IPS-18a (cell line): Measurements from ENCODE around the gene TSPAN12.
A peak's percentile ranks its signal among the peaks of the same experiment; 100 is the strongest.

Experiments
- H3K27ac ChIP-seq: one replicate; pipeline ENCODE4 v1.5.1; 2013; ENCODE audit warnings: low read length
- H3K27me3 ChIP-seq: one replicate; pipeline ENCODE4 v1.6.1; 2013; ENCODE audit warnings: mild to moderate bottlenecking, low read length; ENCODE audit not compliant: control insufficient read depth, insufficient read depth
- H3K36me3 ChIP-seq: one replicate; pipeline ENCODE4 v1.6.1; 2013; ENCODE audit warnings: low read depth, low read length; ENCODE audit not compliant: control insufficient read depth
- H3K4me1 ChIP-seq: one replicate; pipeline ENCODE4 v1.6.1; 2013; ENCODE audit warnings: low read depth, low read length; ENCODE audit not compliant: control insufficient read depth
- H3K4me3 ChIP-seq: one replicate; pipeline ENCODE4 v1.5.1; 2013; ENCODE audit warnings: low read length
- H3K9ac ChIP-seq: one replicate; pipeline ENCODE4 v1.6.1; 2013; ENCODE audit warnings: mild to moderate bottlenecking, low read length, moderate library complexity
- H3K9me3 ChIP-seq: one replicate; pipeline ENCODE4 v1.6.1; 2013; ENCODE audit warnings: low read depth, low read length; ENCODE audit not compliant: control insufficient read depth

TSPAN12 gene

DNA sequence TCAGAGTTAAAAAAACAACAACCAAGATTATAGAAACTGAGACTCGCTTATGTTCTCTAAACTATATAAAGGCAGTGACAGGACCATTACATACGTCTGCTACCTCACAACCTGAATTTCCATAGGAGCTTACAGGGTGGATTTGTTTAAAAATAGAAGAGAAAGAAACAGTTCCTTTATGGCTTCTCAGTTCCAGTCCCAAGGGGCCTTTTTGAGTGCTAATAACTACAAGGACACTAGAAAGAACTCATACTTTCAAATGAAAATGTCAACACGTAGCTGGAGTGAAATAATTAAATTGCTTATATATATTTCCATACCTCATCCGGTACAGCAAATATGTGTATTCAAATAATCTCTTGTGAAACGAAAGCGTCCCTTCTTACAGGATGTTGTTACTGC lies 19.7 kb downstream of the TSPAN12 start:
- Histone ChIP-seq H3K4me3 (no peak overlapping the region), H3K4me1 (peaks cover 30% of the 10 kb centered on the region), H3K36me3 (no peaks in the 10 kb centered on the region), H3K9me3 (no peaks in the 10 kb centered on the region), H3K9ac (no peak overlapping the region), H3K27ac (no peak overlapping the region), H3K27me3 (no peaks in the 10 kb centered on the region)

GRCh38 chr7:120837599-120837998 lies 20.3 kb downstream of the TSPAN12 start:
- Histone ChIP-seq H3K9me3 (no peaks in the 10 kb centered on the region), H3K4me1 (peaks cover 37% of the 10 kb centered on the region), H3K27ac (no peak overlapping the region), H3K9ac (no peak overlapping the region), H3K4me3 (no peak overlapping the region), H3K36me3 (no peaks in the 10 kb centered on the region), H3K27me3 (no peaks in the 10 kb centered on the region)

GRCh38 chr7:120836556-120837115 lies 21.3 kb downstream of the TSPAN12 start:
- Histone ChIP-seq H3K9ac (no peak overlapping the region), H3K9me3 (no peaks in the 10 kb centered on the region), H3K36me3 (no peaks in the 10 kb centered on the region), H3K4me1 (peaks cover 44% of the 10 kb centered on the region), H3K4me3 (no peak overlapping the region), H3K27ac (no peak overlapping the region), H3K27me3 (no peaks in the 10 kb centered on the region)

- Histone ChIP-seq H3K27ac (no peak overlapping the region), H3K4me3 (no peak overlapping the region), H3K4me1 (peaks cover 44% of the 10 kb centered on the region), H3K27me3 (no peaks in the 10 kb centered on the region), H3K36me3 (no peaks in the 10 kb centered on the region), H3K9ac (no peak overlapping the region), H3K9me3 (no peaks in the 10 kb centered on the region)
Observed at GRCh38 chr7:120834726-120835125, 23.2 kb downstream of the TSPAN12 start.

GRCh38 chr7:120833546-120833945 lies 24.4 kb downstream of the TSPAN12 start:
- Histone ChIP-seq H3K9me3 (no peaks in the 10 kb centered on the region), H3K9ac (no peak overlapping the region), H3K4me1 (peaks cover 42% of the 10 kb centered on the region), H3K27ac (no peak overlapping the region), H3K27me3 (no peaks in the 10 kb centered on the region), H3K4me3 (peak overlapping the region; percentile 24), H3K36me3 (no peaks in the 10 kb centered on the region)

GRCh38 chr7:120832803-120833202 lies 25.1 kb downstream of the TSPAN12 start:
- H3K9ac ChIP-seq, result no peak overlapping the region
- no peaks in the 10 kb centered on the region for H3K27me3 ChIP-seq
- H3K36me3 ChIP-seq, result no peaks in the 10 kb centered on the region
- H3K27ac ChIP-seq, result no peak overlapping the region
- no peak overlapping the region for H3K4me3 ChIP-seq
- peaks cover 35% of the 10 kb centered on the region for H3K4me1 ChIP-seq
- H3K9me3 ChIP-seq, result no peaks in the 10 kb centered on the region

DNA sequence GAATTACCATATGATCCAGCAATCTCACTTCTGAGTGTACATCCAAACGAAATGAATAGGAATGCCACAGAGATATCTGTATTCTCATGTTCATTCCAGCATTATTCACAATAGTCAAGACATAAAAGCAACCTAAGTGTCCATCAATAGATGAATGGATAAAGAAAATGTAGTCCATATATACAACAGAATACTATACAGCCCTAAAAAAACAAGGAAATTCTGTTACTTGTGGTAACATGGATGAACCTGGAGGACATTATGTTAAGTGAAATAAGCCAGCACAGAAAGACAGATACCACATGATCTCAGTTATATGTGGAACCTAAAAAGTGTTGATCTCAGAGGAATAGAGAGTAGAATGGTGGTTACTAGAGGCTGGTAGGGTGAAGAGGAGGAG lies 26.7 kb downstream of the TSPAN12 start:
- Histone ChIP-seq H3K27ac (no peak overlapping the region), H3K4me1 (peaks cover 33% of the 10 kb centered on the region), H3K27me3 (no peaks in the 10 kb centered on the region), H3K9me3 (no peaks in the 10 kb centered on the region), H3K9ac (no peak overlapping the region), H3K4me3 (no peak overlapping the region), H3K36me3 (no peaks in the 10 kb centered on the region)

DNA sequence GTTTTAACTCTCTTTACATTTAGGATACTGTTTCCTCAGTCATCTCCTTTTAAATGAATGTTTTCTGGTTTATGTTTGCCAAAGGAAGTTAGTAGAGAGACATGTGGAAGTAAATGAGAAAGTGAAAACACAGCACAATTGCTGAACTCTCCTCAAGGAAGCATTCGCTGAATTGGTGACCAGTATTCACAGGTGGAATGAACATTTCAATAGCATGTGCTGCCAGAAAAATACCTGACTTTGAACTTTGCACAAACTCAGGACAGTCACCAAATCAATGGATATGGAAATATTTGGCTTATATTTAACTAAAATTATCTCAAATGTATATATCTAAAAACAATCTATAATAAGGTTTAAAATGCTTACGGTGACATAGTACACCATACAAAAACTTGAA lies 28.5 kb downstream of the TSPAN12 start:
- H3K9me3 ChIP-seq, result no peaks in the 10 kb centered on the region
- H3K4me3 ChIP-seq, result no peak overlapping the region
- H3K27me3 ChIP-seq, result no peaks in the 10 kb centered on the region
- no peak overlapping the region for H3K9ac ChIP-seq
- H3K36me3 ChIP-seq, result no peaks in the 10 kb centered on the region
- H3K27ac ChIP-seq, result no peak overlapping the region
- peaks cover 32% of the 10 kb centered on the region for H3K4me1 ChIP-seq

DNA sequence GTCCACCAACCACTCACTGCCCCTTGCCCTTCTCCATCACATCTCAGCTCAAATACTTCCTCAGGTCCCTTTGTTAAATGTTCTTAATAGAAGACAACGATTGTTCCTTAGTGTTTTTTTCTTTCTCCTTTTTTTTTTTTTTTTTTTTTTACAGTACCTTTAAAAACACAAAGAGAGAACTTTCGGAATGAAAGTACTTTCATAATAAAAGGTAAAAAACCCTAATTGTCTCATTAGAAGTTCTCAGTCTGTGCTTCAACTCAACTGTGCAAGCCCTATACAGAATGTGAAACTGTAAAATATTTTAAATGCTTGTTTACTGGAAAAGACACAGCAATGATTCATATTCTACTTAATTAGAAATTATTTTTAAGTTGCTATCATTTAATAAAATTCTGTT lies 29.4 kb downstream of the TSPAN12 start:
- Histone ChIP-seq H3K9me3 (no peaks in the 10 kb centered on the region), H3K27ac (no peak overlapping the region), H3K27me3 (no peaks in the 10 kb centered on the region), H3K4me3 (no peak overlapping the region), H3K9ac (no peak overlapping the region), H3K4me1 (peaks cover 23% of the 10 kb centered on the region), H3K36me3 (no peaks in the 10 kb centered on the region)

DNA sequence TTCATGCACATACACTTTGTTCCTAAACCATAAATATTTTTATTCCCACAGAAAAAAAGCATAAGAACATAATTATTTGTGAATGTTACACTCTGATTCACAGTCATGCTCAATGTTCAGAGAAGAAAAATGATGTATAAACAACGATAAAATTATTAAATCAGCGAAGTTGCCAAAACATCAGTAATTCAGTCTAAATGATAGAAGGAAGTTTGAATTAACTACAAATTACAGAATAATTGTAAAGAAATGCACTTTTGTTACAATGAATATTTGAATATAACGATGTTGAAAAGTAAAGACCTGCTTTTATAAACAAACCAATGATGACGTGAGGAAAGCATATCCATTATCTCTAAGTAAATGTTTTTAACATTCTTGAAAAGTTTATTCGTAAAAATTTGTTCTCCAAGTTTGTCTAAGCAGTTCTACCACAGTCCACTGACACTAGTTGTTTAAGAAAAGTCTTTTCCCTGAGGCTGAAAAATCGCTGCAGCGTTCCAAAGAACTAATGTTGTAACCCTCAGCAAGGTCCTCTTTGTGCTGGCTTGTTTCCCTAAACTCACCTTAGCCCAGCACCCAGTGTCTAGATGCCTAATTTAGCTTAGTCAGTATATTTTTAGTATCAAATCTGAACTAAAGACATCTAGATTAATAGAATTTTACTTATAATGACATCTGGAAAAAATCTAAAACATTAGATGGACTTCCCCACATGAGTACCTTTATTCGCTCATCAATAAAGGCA lies 30.4 kb downstream of the TSPAN12 start:
- H3K27me3 ChIP-seq, result no peaks in the 10 kb centered on the region
- H3K4me3 ChIP-seq, result no peak overlapping the region
- no peak overlapping the region for H3K27ac ChIP-seq
- H3K36me3 ChIP-seq, result no peaks in the 10 kb centered on the region
- peaks cover 13% of the 10 kb centered on the region for H3K4me1 ChIP-seq
- no peaks in the 10 kb centered on the region for H3K9me3 ChIP-seq
- no peak overlapping the region for H3K9ac ChIP-seq

DNA sequence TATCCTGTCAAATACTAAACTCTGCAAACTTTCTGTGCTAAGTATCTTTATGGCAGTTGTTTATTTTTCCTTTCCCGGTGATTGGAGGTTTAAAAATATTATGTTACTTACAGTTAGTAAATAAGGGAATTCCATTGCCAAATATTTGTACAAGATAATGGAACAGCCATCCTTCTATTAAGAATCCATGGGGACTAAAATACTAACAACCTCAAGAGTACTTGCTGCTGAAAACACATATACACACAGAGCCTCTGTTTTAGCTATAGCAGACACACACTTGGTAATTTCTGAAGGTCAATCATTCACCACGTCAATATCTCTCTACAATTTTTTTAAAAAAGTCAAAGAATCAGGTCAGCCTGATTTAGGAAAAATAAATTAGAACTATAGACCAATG lies 32.4 kb downstream of the TSPAN12 start:
- H3K27ac ChIP-seq, result no peak overlapping the region
- H3K4me3 ChIP-seq, result no peak overlapping the region
- no peak overlapping the region for H3K9ac ChIP-seq
- H3K9me3 ChIP-seq, result no peaks in the 10 kb centered on the region
- H3K27me3 ChIP-seq, result no peaks in the 10 kb centered on the region
- H3K4me1 ChIP-seq, result peaks cover 6% of the 10 kb centered on the region
- H3K36me3 ChIP-seq, result no peaks in the 10 kb centered on the region

DNA sequence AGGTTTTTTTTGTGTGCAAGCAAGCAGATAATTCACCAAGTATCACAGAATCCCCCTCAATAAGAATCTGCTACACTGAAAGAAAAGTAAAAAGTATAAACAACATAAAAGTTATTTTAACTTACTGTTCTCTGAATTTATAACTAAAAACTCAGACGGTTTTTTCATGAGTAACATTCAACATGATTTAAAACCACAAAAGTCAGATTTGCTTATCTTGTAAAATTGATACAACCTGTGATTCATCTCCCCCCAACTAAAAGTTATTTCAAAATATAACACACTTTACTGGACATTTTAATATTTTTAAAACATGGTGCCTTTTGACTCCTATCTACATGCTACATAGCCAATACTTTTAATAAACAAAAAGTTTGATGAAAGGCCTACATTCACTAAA lies 32.8 kb downstream of the TSPAN12 start:
- Histone ChIP-seq H3K36me3 (no peaks in the 10 kb centered on the region), H3K9me3 (no peaks in the 10 kb centered on the region), H3K4me3 (no peak overlapping the region), H3K9ac (no peak overlapping the region), H3K27ac (no peak overlapping the region), H3K27me3 (no peaks in the 10 kb centered on the region), H3K4me1 (peaks cover 6% of the 10 kb centered on the region)
